Fibroblast of villous mesenchyme (primary cell): ENCODE results near the gene DRICH1. TPM values are rescaled to one million over a fixed set of nuclear protein-coding genes. Genes with fewer than 3 reads are reported as not detected.
"Not testable (repeated sequence)": the region's sequence is repeated elsewhere in the genome, so short reads cannot be mapped to it uniquely, and the experiment has no call there.

ENCODE experiments used
- DNase-seq: peaks from one replicate; pipeline ENCODE4 v3.0.0-alpha.2; 2010; ENCODE audit warnings: low read depth
- H3K4me3 ChIP-seq: 2 replicates; pipeline ENCODE4 v1.5.1; 2011; ENCODE audit warnings: low read depth, mild to moderate bottlenecking, low read length
- total RNA-seq: library from RNA; depleted of rRNA; stranded (reverse); fragments of >200 nt; gene quantifications from 2 replicates; pipeline ENCODE4 v1.2.3, GENCODE V29; 2012
- TF ChIP-seq, protein P1 (sequence below): IDR thresholded peaks from 2 replicates; pipeline ENCODE4 v1.5.1; 2012; ENCODE audit warnings: low read depth, mild to moderate bottlenecking, low read length; ENCODE audit not compliant: insufficient read depth

DRICH1 gene, protein sequence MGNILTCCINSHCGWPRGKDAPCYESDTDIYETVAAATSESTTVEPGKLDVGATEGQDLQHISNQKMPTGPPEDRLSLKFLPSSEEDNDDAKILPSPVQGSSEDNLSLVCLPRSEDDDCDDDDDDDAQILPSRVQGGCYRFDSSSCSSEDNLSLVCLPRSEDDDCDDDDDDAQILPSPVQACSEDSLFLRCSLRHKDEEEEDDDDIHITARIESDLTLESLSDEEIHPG
- total RNA-seq, result under 0.01 TPM in 1 of 2 replicates, not detected in the other

DNA sequence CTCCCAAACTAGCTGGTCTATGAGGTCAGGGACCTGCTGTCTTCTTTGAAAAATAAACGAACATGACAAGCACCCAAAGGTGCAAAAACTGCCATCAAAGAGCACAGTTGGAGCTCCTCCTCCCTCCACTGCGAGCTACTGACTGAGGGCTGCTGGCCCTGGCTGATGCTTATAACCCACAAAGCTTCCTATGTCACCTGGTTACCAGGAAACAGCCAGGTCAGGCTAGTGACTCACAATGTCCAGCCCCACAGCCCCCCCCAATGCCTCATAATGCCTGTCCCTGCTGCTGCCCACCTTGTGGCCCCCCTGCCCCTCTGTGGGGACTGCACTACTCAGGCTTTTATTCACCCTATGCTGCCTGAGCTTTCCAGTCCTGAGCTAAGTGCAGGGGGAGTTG lies at the start of gene DRICH1:
Gene DRICH1 (minus strand): TSS at position 144 of the 400 bp plus-strand sequence. CDS start 298 bp downstream, outside the sequence.
- no peak within 1 kb of the TSS for H3K4me3 ChIP-seq
- no peak for DNase-seq
- TF ChIP-seq, protein P1, sequence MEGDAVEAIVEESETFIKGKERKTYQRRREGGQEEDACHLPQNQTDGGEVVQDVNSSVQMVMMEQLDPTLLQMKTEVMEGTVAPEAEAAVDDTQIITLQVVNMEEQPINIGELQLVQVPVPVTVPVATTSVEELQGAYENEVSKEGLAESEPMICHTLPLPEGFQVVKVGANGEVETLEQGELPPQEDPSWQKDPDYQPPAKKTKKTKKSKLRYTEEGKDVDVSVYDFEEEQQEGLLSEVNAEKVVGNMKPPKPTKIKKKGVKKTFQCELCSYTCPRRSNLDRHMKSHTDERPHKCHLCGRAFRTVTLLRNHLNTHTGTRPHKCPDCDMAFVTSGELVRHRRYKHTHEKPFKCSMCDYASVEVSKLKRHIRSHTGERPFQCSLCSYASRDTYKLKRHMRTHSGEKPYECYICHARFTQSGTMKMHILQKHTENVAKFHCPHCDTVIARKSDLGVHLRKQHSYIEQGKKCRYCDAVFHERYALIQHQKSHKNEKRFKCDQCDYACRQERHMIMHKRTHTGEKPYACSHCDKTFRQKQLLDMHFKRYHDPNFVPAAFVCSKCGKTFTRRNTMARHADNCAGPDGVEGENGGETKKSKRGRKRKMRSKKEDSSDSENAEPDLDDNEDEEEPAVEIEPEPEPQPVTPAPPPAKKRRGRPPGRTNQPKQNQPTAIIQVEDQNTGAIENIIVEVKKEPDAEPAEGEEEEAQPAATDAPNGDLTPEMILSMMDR, result no peak

DNA sequence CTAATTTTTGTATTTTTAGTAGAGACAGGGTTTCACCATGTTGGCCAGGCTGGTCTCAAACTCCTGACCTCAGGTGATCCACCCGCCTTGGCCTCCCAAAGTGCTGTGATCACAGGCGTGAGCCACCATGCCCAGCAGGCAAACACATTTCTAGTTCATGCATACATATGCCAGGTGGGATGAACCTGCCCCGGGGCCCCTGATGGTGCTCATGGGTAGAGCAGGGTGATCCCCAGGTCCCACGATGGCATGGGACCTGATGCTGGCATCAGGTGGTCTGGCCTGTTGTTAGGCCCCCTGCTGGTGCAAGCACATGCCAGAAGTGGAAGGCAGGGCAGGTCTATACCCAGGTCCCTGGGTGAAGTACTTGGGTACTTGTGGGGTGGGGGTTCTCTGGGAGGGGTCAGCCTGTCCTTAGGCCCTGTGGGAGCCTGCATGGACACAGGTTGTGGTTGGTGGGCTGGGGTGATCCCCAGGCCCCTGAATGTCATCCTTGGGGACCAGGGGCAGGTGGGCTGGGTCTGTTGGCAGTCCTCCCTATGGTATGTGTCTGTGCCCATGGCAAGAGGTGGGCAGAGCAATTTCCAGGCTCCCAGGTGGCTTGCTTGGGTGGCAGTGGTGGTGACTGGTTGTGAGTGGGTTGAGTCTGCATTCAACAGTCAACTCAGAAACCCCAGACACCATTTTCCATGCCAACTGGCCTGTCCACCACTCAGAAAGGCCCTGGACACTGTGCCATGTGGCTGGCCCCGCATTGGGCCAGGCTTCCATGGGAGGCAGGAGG lies 49.1 kb upstream of the DRICH1 start:
- H3K4me3 ChIP-seq, result no peak overlapping the region
- no peak for DNase-seq
- TF ChIP-seq, protein P1, result no peak

DNA sequence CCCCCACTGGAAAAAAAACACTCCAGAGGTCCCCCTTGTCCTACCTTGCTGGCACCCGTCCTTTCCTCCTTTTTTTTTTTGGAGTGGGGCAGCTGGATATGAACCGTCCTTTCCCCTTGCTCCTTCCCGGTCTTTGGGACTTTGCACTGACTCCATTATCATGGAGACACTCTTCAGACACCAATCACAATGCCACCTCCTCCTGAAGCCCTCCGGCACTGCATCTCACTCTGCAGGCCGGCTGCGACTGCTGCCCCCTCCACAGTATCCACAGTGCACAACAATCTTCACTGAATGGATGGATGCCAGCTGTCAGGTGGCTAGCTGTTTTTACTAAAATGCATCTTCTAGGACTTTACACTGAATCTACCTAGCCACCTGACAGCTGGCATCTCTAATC lies 46.0 kb upstream of the DRICH1 start:
- TF ChIP-seq, protein P1, result no peak
- H3K4me3 ChIP-seq, result no peak overlapping the region
- DNase-seq, result no peak

DNA sequence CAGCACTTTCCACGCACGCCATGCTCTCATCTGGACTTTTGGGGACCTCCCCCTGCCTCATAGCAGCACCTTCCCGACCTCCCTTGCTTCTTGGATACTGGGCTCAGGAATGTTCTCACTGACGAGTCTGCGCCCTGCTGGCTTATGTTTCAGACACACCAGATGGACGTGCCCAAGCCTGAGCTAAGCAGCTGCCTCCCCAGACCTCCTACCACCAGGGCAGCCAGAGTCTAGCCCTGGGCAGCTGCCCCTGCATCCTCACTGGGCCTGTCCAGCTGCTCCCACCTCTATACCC lies 45.5 kb upstream of the DRICH1 start:
- H3K4me3 ChIP-seq, result no peak overlapping the region
- TF ChIP-seq, protein P1, result no peak
- DNase-seq, result no peak

DNA sequence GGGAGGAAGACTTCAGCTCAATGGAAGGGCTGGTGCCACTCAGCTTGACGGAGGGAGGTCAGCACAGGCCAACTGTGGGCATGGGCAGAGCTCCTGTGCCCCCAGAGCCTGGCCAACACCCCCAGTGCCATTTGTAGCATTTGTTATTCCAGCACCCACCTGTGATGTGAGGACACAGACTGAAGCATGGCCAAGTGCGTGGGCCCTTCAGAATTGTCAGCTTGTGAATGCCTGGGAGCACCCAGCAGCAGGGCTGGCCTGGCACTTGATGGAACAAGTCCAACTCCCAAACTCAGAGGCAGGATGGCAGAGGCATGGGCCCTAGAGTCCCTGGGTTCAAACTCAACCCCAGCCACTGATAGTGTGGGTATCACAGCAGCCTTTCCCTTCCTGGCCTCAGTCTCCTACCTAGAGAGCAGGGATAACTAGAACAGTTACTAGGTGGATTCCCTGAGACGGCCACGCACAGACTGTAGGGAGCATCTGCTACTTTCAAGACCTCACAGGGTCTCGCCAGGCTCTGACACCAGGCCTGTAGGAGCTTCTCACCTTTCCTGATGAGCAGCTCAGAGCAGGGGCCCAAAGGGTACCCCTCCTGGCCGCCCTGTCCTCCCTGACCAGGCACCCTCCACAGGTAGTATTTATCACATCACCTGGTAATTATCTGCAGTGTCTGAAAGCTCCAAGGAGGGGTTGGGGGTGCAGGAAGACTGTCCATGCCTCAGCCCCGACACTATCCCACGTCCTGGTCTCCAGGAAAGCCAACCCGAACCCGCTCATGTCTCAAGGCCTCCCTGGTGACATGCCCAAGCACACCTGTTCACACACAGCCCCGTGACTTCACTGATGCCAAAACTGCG lies 45.0 kb upstream of the DRICH1 start:
- not testable (repeated sequence) for H3K4me3 ChIP-seq, DNase-seq

DNA sequence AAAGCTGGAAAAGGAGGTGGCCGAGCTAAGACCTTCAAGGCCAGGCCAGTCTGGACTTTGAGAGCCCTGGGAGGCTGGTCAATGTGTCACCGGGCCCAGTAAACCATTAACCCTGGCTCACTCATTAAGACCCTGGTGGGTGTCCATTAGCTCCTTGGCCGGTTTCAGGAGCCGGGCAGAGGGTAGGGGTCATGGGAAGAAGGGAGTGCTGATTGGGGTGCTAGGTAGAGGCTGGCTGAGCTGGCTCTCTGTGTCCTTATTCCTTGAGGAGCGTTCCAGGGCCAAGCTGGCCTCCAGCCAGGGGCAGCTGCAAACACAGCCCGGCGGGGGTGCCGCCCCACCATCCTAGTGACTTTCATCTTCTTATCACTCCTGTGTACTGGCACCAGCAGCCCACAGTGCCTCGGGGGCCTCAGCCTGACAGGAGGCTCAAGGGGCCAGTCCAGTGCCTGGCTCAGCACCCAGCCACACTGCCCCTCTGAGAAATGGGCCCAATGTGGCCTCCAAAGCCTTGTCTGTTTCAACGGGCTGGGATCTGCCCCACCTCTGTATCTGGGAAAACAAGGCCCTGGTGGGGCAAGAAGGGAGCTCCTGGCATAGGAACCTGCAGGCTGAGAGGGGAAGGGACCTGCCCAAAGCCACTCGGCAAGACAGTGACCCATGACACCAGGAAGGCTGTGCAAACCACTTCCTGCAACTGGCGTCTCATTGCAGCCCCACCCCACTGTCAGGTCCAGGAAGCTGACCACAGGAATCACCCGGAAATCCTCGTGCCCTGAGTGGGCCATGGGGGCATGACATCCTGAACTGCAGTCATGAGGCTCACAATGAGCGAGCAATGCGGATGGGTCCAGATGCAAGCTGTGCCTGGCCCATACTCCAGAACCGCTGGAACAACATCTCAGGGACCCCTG lies 43.6 kb upstream of the DRICH1 start:
- TF ChIP-seq, protein P1, result no peak
- H3K4me3 ChIP-seq, result no peak overlapping the region
- DNase-seq, result peak; percentile 21

DNA sequence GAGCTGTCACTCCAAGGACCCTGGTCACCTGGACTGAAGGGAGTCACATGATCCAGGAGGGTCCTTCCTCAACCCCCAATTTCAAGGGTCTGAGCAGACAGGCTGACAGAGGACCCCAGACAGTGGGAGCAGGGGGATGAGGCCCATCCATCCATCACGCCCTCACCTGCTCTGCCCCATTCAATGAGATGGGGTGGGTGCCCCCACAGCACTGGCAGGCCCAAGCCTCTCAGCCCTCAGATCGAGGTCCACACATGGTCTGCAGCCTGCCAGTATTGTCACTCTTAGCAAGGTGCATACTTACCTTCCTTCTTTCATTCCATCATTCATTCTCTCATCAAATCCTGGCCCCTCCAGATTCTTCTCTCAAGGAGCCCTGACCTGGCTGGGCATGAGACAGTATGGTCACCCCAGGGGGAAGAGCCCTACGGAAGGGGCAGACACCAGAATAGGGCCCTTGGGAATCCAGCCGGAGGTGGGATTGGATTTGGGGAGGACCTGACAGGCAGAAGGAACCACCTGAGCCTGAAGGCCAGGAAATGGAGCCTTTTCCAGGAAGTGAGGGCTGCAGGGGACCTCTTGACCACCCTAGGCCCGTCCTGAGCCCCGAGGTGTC lies 42.9 kb upstream of the DRICH1 start:
- not testable (repeated sequence) for H3K4me3 ChIP-seq, DNase-seq
